HepG2 (cell line): Measurements from ENCODE around the gene WDR83. TPM values are rescaled to one million over a fixed set of nuclear protein-coding genes. Genes with fewer than 3 reads are reported as not detected.

Experiments
- BCLAF1 ChIP-seq: fragments of 450-650 bp; IDR thresholded peaks from 2 replicates; pipeline ENCODE4 v1.6.1; 2017; ENCODE audit warnings: mild to moderate bottlenecking
- DNMT3B ChIP-seq: conservative IDR thresholded peaks from 2 replicates; pipeline ENCODE4 v1.6.1; 2016; ENCODE audit warnings: missing biosample characterization, control low read depth
- FOXK1 ChIP-seq: sonication (generic); formaldehyde crosslinking; IDR thresholded peaks from 2 replicates; pipeline ENCODE4 v1.4.0; 2020; ENCODE audit warnings: low read depth, missing genetic modification reagents, borderline replicate concordance
- HOXA9 ChIP-seq: sonication (generic); formaldehyde crosslinking; IDR thresholded peaks from 2 replicates; pipeline ENCODE4 v1.8.1; 2022; ENCODE audit warnings: missing genetic modification reagents, mild to moderate bottlenecking, moderate library complexity, borderline replicate concordance
- MTA1 ChIP-seq: sonication (generic); formaldehyde crosslinking; IDR thresholded peaks from 2 replicates; pipeline ENCODE4 v1.4.0; 2020; ENCODE audit warnings: missing genetic modification reagents, mild to moderate bottlenecking, borderline replicate concordance
- NFRKB ChIP-seq: fragments of 450-650 bp; IDR thresholded peaks from 2 replicates; pipeline ENCODE4 v1.6.1; 2017
- SUZ12 ChIP-seq: fragments of 150-350 bp; IDR thresholded peaks from 2 replicates; pipeline ENCODE4 v1.6.1; 2014; ENCODE audit warnings: low read depth, low read length
- TARDBP ChIP-seq: sonication (generic); formaldehyde crosslinking; IDR thresholded peaks from 2 replicates; pipeline ENCODE4 v1.8.0; 2022; ENCODE audit warnings: mild to moderate bottlenecking, missing genetic modification reagents
- TCF12 ChIP-seq, 2 experiments: fragments of 450-650 bp in 1 of 2; sonication (generic) in 1 of 2; formaldehyde crosslinking in 1 of 2; IDR thresholded peaks; 2 replicates each; pipeline versions ENCODE4 v1.6.1 to v1.8.0; 2017 to 2022; ENCODE audit warnings: antibody characterized with exemption in 1 of 2, mild to moderate bottlenecking in 1 of 2, missing genetic modification reagents in 1 of 2, moderate library complexity in 1 of 2
- ZBTB43 ChIP-seq: sonication (generic); formaldehyde crosslinking; conservative IDR thresholded peaks from 2 replicates; pipeline ENCODE4 v1.4.0; 2020; ENCODE audit warnings: missing genetic modification reagents
- ZNF276 ChIP-seq: sonication (generic); formaldehyde crosslinking; IDR thresholded peaks from 2 replicates; pipeline ENCODE4 v1.4.0; 2020; ENCODE audit warnings: mild to moderate bottlenecking, low read depth, missing genetic modification reagents
- ZSCAN29 ChIP-seq: sonication (generic); formaldehyde crosslinking; conservative IDR thresholded peaks from 2 replicates; pipeline ENCODE4 v1.4.0; 2020; ENCODE audit warnings: mild to moderate bottlenecking, missing genetic modification reagents
- polyA plus RNA-seq, 8 experiments: library from polyadenylated mRNA; depleted of rRNA in 3 of 8; stranded (reverse) in 7 of 8; unstranded in 1 of 8; fragments of >200 nt; fragmentation: Illumina TruSeq in 4 of 8; extraction: Trizol in 4 of 8; gene quantifications; 2 replicates each; pipeline versions ENCODE4 v1.2.1 to v1.2.3, GENCODE V29; 2011 to 2016; ENCODE audit warnings: low read depth in 4 of 8, missing spikeins in 1 of 8, mixed read lengths in 1 of 8; ENCODE audit not compliant: insufficient read depth in 1 of 8
- total RNA-seq, 5 experiments: library from RNA; depleted of rRNA; stranded (reverse); fragments of >200 nt; fragmentation: Illumina TruSeq; extraction: Trizol; gene quantifications; 2 replicates each; pipeline ENCODE4 v1.2.3, GENCODE V29; 2016; ENCODE audit warnings: low read depth in 1 of 5
- TF ChIP-seq, protein P1 (sequence below): sonication (generic); formaldehyde crosslinking; IDR thresholded peaks from 2 replicates; pipeline ENCODE4 v1.4.0; 2020; ENCODE audit warnings: missing genetic modification reagents
- TF ChIP-seq, protein P2 (sequence below): sonication (generic); formaldehyde crosslinking; IDR thresholded peaks from 2 replicates; pipeline ENCODE4 v1.4.0; 2020; ENCODE audit warnings: mild to moderate bottlenecking, missing genetic modification reagents
- TF ChIP-seq, protein P3 (sequence below): IDR thresholded peaks from 2 replicates; pipeline ENCODE4 v1.6.1; 2016; ENCODE audit warnings: missing compliant biosample characterization, missing genetic modification reagents, borderline replicate concordance
- TF ChIP-seq, protein P4 (sequence below): sonication (generic); formaldehyde crosslinking; IDR thresholded peaks from 2 replicates; pipeline ENCODE4 v1.8.1; 2023; ENCODE audit warnings: mild to moderate bottlenecking, missing genetic modification reagents

WDR83 gene
- total and polyA plus RNA-seq, 2 of the 13 experiments (the other 11 are each of a cell fraction or from before 2014, with no cell fraction given): 4.5 to 10.7 TPM

DNA sequence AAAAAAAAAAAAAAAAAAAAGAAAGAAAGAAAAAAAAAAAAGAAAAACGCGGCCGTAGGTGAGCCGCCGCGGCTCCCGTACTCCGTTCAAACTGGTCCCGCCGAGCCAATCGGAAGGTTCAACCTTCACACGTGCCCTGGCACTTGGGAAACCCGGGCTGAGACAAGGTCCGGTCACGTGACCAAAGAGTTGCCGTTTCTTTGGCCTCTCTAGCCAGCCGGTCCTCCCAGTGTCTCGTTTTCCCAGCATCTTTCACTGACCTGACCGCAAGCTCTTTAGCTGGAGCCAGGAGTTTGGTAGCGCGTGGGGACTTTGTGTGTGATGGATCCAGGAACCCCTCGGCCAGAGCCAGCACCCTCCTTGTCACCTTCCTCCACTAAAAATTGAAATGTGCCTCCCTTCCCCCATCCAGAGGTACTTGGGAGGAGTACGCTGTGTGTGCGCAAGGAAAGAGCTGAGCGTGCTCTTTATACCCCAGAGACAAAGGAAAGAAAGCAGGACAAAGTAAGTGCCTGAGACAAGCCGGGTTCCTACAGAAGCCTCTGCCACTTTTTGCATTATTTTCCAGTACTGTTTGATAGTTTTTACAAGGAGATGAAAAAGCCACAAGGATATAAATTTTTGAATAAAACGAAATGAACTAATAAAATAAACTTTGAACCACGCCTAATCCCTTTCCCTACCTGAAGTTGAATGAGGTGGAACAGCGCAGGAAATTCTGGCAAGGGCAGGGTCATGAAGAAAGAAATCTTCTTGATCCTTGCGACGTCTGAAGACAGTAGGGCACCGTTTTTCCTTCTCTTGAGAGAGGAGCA is 56.2 kb downstream of the WDR83 start (continued):
- TF ChIP-seq HOXA9 (no peak), MTA1 (CRISPR knock-in tag) (no peak), DNMT3B (CRISPR knock-in tag) (0 out of 2 replicates have a peak, but pooled peaks have one; percentile 24), BCLAF1 (no peak), ZNF276 (no peak), TCF12 (IDR thresholded peaks at IDR 0.05) (no peak), TCF12 (CRISPR knock-in tag; IDR thresholded peaks at IDR 0.05) (no peak), TARDBP (peak; percentile 64), FOXK1 (CRISPR knock-in tag) (peak; percentile 91; the same call in 1 of the 2 replicates), NFRKB (no peak), ZBTB43 (no peak), ZSCAN29 (CRISPR knock-in tag) (0 out of 2 replicates have a peak, but pooled peaks have one; percentile 61), SUZ12 (no peak)
- TF ChIP-seq, protein P1, sequence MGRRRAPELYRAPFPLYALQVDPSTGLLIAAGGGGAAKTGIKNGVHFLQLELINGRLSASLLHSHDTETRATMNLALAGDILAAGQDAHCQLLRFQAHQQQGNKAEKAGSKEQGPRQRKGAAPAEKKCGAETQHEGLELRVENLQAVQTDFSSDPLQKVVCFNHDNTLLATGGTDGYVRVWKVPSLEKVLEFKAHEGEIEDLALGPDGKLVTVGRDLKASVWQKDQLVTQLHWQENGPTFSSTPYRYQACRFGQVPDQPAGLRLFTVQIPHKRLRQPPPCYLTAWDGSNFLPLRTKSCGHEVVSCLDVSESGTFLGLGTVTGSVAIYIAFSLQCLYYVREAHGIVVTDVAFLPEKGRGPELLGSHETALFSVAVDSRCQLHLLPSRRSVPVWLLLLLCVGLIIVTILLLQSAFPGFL (CRISPR knock-in tag): no peak
- TF ChIP-seq, protein P2, sequence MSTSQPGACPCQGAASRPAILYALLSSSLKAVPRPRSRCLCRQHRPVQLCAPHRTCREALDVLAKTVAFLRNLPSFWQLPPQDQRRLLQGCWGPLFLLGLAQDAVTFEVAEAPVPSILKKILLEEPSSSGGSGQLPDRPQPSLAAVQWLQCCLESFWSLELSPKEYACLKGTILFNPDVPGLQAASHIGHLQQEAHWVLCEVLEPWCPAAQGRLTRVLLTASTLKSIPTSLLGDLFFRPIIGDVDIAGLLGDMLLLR (CRISPR knock-in tag): no peak
- TF ChIP-seq, protein P3, sequence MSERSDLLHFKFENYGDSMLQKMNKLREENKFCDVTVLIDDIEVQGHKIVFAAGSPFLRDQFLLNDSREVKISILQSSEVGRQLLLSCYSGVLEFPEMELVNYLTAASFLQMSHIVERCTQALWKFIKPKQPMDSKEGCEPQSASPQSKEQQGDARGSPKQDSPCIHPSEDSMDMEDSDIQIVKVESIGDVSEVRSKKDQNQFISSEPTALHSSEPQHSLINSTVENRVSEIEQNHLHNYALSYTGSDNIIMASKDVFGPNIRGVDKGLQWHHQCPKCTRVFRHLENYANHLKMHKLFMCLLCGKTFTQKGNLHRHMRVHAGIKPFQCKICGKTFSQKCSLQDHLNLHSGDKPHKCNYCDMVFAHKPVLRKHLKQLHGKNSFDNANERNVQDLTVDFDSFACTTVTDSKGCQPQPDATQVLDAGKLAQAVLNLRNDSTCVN (CRISPR knock-in tag): 0 out of 2 replicates have a peak, but pooled peaks have one; percentile 47
- TF ChIP-seq, protein P4, sequence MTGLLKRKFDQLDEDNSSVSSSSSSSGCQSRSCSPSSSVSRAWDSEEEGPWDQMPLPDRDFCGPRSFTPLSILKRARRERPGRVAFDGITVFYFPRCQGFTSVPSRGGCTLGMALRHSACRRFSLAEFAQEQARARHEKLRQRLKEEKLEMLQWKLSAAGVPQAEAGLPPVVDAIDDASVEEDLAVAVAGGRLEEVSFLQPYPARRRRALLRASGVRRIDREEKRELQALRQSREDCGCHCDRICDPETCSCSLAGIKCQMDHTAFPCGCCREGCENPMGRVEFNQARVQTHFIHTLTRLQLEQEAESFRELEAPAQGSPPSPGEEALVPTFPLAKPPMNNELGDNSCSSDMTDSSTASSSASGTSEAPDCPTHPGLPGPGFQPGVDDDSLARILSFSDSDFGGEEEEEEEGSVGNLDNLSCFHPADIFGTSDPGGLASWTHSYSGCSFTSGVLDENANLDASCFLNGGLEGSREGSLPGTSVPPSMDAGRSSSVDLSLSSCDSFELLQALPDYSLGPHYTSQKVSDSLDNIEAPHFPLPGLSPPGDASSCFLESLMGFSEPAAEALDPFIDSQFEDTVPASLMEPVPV: no peak
